LNCAP (cell line): ENCODE data around the gene SDSL.

Experiments used
- TF ChIP-seq, protein P1 (sequence below): fragments of 450-650 bp; IDR thresholded peaks from 2 replicates; pipeline ENCODE4 v1.5.1; 2017; ENCODE audit warnings: mild to moderate bottlenecking

The SDSL gene

GRCh38 chr12:113397497-113398197 is 24.5 kb upstream of the SDSL start:
- TF ChIP-seq, protein P1, sequence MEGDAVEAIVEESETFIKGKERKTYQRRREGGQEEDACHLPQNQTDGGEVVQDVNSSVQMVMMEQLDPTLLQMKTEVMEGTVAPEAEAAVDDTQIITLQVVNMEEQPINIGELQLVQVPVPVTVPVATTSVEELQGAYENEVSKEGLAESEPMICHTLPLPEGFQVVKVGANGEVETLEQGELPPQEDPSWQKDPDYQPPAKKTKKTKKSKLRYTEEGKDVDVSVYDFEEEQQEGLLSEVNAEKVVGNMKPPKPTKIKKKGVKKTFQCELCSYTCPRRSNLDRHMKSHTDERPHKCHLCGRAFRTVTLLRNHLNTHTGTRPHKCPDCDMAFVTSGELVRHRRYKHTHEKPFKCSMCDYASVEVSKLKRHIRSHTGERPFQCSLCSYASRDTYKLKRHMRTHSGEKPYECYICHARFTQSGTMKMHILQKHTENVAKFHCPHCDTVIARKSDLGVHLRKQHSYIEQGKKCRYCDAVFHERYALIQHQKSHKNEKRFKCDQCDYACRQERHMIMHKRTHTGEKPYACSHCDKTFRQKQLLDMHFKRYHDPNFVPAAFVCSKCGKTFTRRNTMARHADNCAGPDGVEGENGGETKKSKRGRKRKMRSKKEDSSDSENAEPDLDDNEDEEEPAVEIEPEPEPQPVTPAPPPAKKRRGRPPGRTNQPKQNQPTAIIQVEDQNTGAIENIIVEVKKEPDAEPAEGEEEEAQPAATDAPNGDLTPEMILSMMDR = no peak

DNA sequence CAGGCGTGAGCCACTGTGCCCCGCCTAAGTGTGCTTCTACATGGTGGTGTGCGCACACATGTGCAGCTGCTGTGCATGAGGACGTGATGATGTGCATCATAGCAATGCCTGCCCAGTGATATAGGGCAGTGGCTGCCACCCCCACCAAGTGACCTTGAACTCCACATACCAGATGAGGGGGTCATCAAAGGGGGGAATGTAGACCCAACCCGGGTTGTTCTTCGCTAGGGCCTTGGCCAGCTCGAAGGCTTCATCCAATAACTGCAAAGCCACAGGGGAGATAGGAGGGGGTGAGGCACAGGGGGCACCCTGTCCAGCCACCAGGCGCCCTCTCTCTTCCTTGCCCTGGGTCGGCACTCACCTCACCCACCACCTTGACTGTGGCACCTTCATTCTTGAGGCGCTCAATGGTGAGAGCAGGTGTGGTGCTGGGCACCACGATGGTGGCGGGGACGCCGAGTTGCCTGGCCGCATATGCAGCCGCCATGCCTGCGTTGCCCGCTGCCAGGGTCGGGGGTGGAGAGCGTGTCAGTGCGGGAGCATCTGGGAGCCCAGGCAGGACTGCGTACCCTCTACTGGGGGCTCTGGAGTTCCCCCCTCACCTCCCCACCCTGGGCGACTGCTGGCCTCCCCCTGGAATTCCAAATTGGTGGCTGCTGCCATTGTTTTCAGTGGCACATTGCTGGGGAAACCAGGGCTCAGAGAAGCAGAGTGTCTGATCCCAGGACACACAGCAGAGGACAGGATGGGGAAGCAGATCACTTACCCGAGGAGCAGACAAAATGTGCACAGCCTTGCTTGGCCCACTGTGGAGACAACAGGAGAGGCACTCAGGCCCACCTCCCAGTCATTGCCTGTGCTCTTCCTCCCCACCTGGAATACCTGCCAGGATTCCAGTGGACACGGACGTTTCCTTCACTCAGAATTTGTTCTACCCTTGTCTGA is 23.6 kb upstream of the SDSL start:
- TF ChIP-seq, protein P1 = no peak

GRCh38 chr12:113399490-113399889 is 22.7 kb upstream of the SDSL start:
- TF ChIP-seq, protein P1 = no peak

- TF ChIP-seq, protein P1 = no peak
Measured at GRCh38 chr12:113400362-113400761, 21.8 kb upstream of the SDSL start.

DNA sequence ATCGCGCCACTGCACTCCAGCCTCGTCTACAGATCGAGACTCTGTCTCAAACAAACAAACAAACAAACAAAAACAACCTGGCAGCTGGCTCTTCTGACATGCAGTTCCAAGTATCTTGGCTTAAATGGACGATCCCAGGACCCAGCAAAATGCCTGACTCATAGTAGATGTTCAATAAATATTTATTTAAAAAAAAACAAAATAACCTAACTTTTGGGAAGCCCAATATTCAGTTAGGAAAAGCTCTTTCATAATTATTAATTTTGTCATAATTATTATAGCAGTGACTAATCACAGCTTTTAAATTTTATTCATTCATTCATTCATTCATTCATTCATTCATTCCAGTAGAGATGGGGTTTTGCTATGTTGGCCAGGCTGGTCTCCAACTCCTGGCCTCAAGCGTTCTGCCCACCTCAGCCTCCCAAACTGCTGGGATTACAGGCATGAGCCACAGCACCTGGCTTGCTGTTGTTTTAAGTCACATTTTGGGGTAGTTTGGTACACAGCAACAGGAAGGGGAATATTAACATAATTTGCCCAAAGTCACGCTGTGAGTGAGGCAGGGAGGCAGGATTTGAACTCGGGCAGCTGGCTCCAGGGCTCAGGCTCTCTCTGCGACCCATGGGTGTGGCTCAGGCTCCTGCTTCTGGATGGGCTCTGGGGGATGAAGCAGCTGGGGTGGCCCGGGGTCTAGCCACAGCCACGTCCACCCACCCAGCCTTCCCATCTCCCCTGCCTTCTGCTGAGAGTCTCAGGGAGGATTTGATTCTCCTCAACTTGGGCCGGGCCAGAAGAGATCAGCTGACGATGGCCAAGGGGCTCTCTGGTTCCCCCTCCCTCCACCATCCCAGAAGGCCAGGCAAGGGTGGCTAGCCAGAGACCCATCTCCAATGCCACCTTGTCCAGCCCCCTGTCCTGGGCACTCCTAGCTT is 20.8 kb upstream of the SDSL start:
- TF ChIP-seq, protein P1 = no peak

DNA sequence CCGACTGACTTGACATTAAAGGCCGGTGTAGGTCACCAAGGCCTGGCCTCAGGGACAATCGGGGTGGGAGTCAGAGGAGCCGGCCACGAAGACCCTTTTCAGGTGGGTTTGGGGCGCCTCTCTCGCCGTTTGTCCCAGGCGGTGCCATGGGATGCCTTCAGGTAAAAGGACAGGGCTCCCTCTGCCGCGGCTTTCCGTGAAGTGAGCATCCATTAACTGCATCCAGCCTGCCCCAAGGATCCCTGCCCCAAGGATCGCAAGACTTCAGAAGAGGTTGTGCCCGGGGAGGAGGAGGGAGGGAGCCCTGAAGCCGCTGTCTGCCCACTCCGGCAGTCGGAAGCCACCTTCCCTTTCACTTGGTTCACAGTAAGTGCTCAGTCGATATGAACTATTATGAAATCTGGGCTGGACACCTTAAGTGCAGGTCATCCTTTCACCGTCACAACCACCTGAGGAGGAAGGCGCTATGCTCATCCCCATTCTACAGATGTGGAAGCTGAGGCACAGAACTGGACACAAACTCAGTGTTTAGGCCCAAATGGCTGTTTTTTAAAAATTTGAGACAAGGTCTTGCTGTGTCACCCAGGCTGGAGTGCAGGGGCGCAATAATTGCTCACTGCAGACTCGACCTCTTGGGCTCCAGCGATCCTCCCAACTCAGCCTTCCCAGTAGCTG is 19.5 kb upstream of the SDSL start:
- TF ChIP-seq, protein P1 = no peak
